Measurements from ENCODE around the gene MARCHF11.

The MARCHF11 gene

GRCh38 chr5:16179511-16179935, at the start of gene MARCHF11:
TSS of gene MARCHF11 (minus strand) at chr5:16179791. CDS start at chr5:16179575, 216 bp downstream.
- no peak for DNase-seq (ENCODE audit: low read depth in 2 of 3, low spot score in 2 of 3)

GRCh38 chr5:16225927-16226326, 46.3 kb upstream of the MARCHF11 start:
- no peak for DNase-seq (ENCODE audit: low read depth in 2 of 3, low spot score in 2 of 3)

- DNase-seq (ENCODE audit: low read depth in 2 of 3, low spot score in 2 of 3) = no peak
Measured at GRCh38 chr5:16192311-16192710, 12.7 kb upstream of the MARCHF11 start.

DNA sequence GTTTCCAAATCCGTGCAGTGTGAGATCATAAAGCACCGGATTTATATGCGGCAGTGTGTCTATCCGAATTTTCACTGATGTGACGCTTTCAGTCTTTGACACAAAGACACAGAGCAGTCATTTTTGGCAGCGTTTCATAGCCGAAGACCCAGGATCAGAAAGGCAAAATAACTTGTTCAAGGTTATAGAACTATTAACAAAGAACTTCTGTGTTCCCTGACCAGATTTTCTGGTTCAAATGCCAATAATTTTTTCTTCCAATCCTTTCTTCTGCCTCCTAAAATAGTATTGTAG, 1.1 kb upstream of the MARCHF11 start:
- DNase-seq (ENCODE audit: low read depth in 2 of 3, low spot score in 2 of 3) = no peak

- no peak for DNase-seq (ENCODE audit: low read depth in 2 of 3, low spot score in 2 of 3)
Measured at GRCh38 chr5:16179936-16180788, 571 bp upstream of the MARCHF11 start.

DNA sequence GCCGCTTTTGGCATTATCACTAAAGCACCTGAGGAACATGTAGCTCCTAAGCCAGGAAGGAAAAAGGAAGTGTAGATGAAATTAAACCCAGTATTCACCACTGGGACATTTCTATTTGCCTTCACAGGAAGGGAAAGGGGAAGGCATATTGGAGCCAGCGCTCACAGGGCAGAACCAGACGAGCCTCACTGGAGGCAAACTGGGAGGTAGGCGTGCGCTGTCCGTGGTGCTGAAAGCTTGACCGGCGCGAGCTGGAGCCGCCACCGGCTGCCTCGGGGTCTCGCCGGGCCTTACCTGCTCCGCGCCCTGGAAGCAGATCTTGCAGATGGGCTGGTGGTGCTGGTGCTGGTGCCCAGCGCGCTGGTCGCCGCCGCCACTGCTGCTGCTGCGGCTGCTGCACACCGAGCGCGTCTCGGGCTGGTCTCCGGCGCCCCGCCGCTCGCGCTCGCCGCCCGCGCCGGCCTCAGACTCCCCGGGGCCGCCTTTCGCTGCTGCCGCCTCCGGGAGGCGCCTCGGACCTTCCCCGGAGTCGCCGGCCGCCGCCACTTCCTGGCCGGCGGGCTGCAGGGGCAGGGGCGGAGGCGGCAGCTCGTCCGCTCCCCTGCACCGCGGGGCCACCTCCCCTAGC, 732 bp downstream of the MARCHF11 start:
- DNase-seq (ENCODE audit: low read depth in 2 of 3, low spot score in 2 of 3) = no peak

DNA sequence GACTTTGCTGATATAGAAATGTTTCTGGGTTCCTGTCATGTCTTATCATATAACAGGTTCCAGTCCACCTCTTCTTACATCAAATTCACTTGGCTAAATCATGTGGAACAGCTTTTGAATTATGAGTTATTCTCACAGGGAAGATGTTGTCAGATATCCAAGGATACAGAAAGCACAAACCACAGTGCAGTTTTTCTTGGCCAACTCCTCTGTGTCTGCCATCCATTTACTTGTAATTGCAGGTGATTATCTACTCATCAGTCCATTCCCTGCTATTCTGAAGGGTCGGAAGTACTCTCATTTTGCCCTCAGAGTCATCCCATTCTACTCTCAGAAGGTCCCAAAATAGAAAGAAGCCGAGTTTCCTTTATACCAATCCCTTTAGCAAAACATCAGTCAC, 10.0 kb downstream of the MARCHF11 start:
- no peak for DNase-seq (ENCODE audit: low read depth in 2 of 3, low spot score in 2 of 3)

GRCh38 chr5:16160706-16161105, 18.9 kb downstream of the MARCHF11 start:
- no peak for DNase-seq (ENCODE audit: low read depth in 2 of 3, low spot score in 2 of 3)

DNA sequence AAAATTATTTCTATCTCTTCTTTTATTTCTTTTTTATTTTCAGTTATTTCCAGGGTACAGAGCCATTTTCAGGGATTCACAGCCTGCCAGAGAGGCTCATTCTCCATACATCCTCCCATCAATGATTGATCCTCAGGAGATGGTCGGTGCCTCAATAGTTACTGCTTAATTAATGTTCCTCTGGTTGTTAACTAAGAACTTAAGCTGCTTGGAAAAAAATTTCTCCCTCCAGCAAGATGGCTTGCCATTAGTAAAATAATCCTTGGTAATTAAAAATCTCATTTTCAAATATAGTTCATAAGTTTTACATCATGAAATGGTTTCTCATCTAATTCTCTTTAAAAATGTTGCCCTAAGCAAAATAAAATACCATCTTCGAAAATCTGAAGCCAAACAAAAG, 20.0 kb downstream of the MARCHF11 start:
- DNase-seq (ENCODE audit: low read depth in 2 of 3, low spot score in 2 of 3) = no peak

GRCh38 chr5:16156152-16156551, 23.4 kb downstream of the MARCHF11 start:
- no peak for DNase-seq (ENCODE audit: low read depth in 2 of 3, low spot score in 2 of 3)

DNA sequence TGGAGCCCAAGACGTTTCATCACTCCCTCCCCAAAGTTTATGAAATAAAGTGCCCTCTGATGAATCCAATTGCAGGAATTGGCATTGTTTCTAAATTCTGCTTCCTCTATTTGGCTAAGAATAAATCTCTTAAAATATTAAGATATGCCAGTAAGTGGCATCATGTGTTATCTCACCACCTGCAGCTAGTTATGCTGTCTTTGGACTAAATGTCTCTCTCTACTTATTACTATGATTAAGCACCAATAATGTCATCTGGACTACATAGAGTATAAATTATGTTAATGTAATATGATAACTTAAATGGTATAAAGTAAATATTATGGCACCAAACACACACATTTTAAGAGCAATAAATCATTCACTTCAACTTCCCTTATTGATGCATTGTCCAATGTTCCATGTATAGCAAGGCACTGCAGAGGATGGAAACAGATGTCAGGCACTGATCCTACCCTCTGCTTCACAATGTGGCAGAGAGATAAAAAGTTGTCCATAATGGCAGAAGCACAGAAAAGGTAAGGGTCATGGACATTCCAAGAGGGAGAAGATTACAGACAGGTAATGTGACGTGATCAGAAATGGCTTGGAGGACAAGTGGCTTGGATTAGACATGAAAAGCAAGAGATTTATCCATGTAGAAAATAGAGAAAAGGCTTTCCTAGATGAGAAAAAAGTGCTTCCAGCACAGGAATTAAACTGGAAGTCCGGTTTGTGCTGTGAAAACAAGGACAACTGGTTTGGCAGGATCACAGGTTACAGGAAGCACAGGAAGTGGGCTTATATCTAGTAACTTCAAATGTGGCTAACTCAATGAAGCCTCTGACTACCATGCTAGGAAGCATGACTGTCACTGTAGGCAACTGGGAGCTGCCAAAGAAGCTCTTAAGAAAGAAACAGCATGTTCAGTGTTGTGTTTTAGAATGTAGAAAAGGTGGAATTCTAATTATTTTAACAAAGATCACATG, 26.7 kb downstream of the MARCHF11 start:
- no peak for DNase-seq (ENCODE audit: low read depth in 2 of 3, low spot score in 2 of 3)

- no peak for DNase-seq (ENCODE audit: low read depth in 2 of 3, low spot score in 2 of 3)
Measured at GRCh38 chr5:16149621-16150020, 30.0 kb downstream of the MARCHF11 start.

- DNase-seq (ENCODE audit: low read depth in 2 of 3, low spot score in 2 of 3) = no peak
Measured at GRCh38 chr5:16147179-16147900, 32.3 kb downstream of the MARCHF11 start.

- no peak for DNase-seq (ENCODE audit: low read depth in 2 of 3, low spot score in 2 of 3)
Measured at GRCh38 chr5:16144416-16144815, 35.2 kb downstream of the MARCHF11 start.

- DNase-seq (ENCODE audit: low read depth in 2 of 3, low spot score in 2 of 3) = no peak
Measured at GRCh38 chr5:16143361-16144049, 36.1 kb downstream of the MARCHF11 start.

DNA sequence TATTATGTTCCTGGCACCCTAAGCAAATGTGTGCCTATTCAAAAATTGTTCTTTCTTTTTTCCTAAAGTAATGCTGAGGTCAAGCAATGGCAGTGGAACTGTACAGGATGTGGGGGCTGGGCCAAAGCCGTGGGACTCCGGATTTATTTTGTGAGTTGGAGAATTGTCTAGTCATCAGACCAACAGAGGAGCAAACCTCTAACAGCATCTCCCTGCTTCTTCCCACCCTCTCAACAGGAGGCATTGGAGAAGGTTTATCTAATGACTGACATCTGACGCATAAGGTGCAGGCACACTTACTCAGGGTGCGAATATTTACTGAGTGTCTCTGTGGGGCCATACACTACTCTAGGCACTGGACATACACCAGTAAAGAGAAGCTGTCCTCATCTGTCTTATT, 38.6 kb downstream of the MARCHF11 start:
- no peak for DNase-seq (ENCODE audit: low read depth in 2 of 3, low spot score in 2 of 3)

GRCh38 chr5:16140417-16140816, 39.2 kb downstream of the MARCHF11 start:
- no peak for DNase-seq (ENCODE audit: low read depth in 2 of 3, low spot score in 2 of 3)

DNA sequence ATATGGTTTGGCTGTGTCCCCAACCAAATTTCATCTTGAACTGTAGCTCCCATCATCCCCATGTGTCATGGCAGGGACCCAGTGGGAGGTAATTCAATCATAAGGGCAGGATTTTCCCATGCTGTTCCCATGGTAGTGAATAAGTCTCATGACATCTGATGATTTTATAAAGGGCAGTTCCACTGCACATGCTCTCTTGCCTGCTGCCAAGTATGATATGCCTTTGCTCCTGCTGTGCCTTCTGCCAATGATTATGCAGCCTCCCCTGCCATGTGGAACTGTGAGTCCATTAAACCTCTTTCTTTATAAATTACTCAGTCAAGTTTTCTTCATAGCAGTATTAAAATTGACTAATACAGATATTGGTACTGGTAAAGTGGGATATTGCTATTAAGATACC, 42.4 kb downstream of the MARCHF11 start:
- no peak for DNase-seq (ENCODE audit: low read depth in 2 of 3, low spot score in 2 of 3)

- no peak for DNase-seq (ENCODE audit: low read depth in 2 of 3, low spot score in 2 of 3)
Measured at GRCh38 chr5:16135506-16135905, 44.1 kb downstream of the MARCHF11 start.

- no peak for DNase-seq (ENCODE audit: low read depth in 2 of 3, low spot score in 2 of 3)
Measured at GRCh38 chr5:16135003-16135402, 44.6 kb downstream of the MARCHF11 start.

Measured in activated CD8-positive, alpha-beta memory T cell treated with anti-CD3 and anti-CD28 coated beads for 48 hours (primary cell).